ENCODE results near the gene GPC6. TPM values are rescaled to one million over a fixed set of nuclear protein-coding genes. Genes with fewer than 3 reads are reported as not detected.

GPC6 gene
- total and polyA plus RNA-seq, 2 donors (not counting 3 experiments of a cell fraction or from before 2014, with no cell fraction given), result 0.01 TPM; not detected in 1

GRCh38 chr13:94236872-94237271 is 1010.3 kb downstream of the GPC6 start:
- no peak overlapping the region for H3K4me2 ChIP-seq (ENCODE audit: insufficient read depth, low read length)
- no peaks in the 10 kb centered on the region for H3K79me2 ChIP-seq (ENCODE audit: control insufficient read depth, insufficient read depth, low read length)
- H3K9ac ChIP-seq (replicated peaks; ENCODE audit: extremely low read depth, insufficient read depth, low read length), result no peak overlapping the region
- BruUV-seq (replicated peaks), result no TSS peak
- dilution Hi-C loops (cut with MboI; ENCODE audit: extremely low pct_ligation_motif_present, low sequenced_read_pairs) (no loop called here), intact Hi-C loops (cut with micrococcal nuclease) (no loop called here)
- H4K20me1 ChIP-seq (replicated peaks; ENCODE audit: control insufficient read depth, extremely low read depth, insufficient read depth, low read length), result no peaks in the 10 kb centered on the region
- DNase-seq (ENCODE audit: low read depth, low spot score) (no peak), FAIRE-seq (no peak)
- no peaks in the 10 kb centered on the region for H3K27me3 ChIP-seq (ENCODE audit: control insufficient read depth in 2 of 2, insufficient read depth in 2 of 2, low read length in 2 of 2)
- H3K9me1 ChIP-seq (replicated peaks; ENCODE audit: control insufficient read depth, extremely low read depth, insufficient read depth, low read length), result no peaks in the 10 kb centered on the region
- no peak overlapping the region for H3K27ac ChIP-seq (ENCODE audit: insufficient read depth, low read depth, low read length)
- POLR2A ChIA-PET, result no interaction called here
- no peaks in the 10 kb centered on the region for H3K36me3 ChIP-seq (ENCODE audit: control insufficient read depth in 2 of 2, extremely low read depth in 1 of 2, insufficient read depth in 2 of 2, low read length in 2 of 2)
- no peak overlapping the region for H3K4me3 ChIP-seq (replicated peaks in 1 of 3; ENCODE audit: insufficient read depth in 1 of 3, low read depth in 1 of 3, low read length in 3 of 3)
- TF ChIP-seq JUN (IDR thresholded peaks at IDR 0.05; ENCODE audit: borderline replicate concordance, insufficient read depth, insufficient read length, low read depth), result no peak
- no peak for TF ChIP-seq FOS (IDR thresholded peaks at IDR 0.05; ENCODE audit: borderline replicate concordance, insufficient read depth, low read length)
- TF ChIP-seq MYC (IDR thresholded peaks at IDR 0.05; ENCODE audit: low read depth, low read length), result no peak
- no peak for TF ChIP-seq EZH2 (IDR thresholded peaks at IDR 0.05; ENCODE audit: borderline replicate concordance, low read depth, low read length, severe bottlenecking)
- TF ChIP-seq, protein P1, sequence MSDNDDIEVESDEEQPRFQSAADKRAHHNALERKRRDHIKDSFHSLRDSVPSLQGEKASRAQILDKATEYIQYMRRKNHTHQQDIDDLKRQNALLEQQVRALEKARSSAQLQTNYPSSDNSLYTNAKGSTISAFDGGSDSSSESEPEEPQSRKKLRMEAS (IDR thresholded peaks at IDR 0.05; ENCODE audit: insufficient read depth, insufficient read length), result no peak
- no peak for TF ChIP-seq CTCF (IDR thresholded peaks at IDR 0.05; ENCODE audit: extremely low read depth in 1 of 2, insufficient read depth in 1 of 2, low read depth in 1 of 2, low read length in 2 of 2)
- TF ChIP-seq GATA2 (IDR thresholded peaks at IDR 0.05; ENCODE audit: insufficient read depth, insufficient read length, low read depth, low read length), result no peak
- TF ChIP-seq POLR2A (IDR thresholded peaks at IDR 0.05; ENCODE audit: low read depth, low read length), result no peak
- no peak for TF ChIP-seq POLR2AphosphoS5 (IDR thresholded peaks at IDR 0.05; ENCODE audit: insufficient read depth, low read depth, low read length)
- CTCF ChIA-PET, result no interaction called here
- H2AFZ ChIP-seq (ENCODE audit: low read depth, low read length), result no peak overlapping the region
- H3K4me1 ChIP-seq (ENCODE audit: control insufficient read depth, extremely low read depth, insufficient read depth, low read length), result no peaks in the 10 kb centered on the region
- H3K9me3 ChIP-seq (replicated peaks; ENCODE audit: control insufficient read depth, insufficient read depth, low read length), result no peaks in the 10 kb centered on the region

Data from endothelial cell of umbilical vein (primary cell).